WTC11 (cell line): ENCODE measurements around the gene TCERG1. TPM values are rescaled to one million over a fixed set of nuclear protein-coding genes. Genes with fewer than 3 reads are reported as not detected.

Experiments
- ATAC-seq: fragments of 200-7000 bp; cut with Tn5 transposase; 2 replicates; pipeline ENCODE4 v1.10.0; 2021; ENCODE audit warnings: mild to moderate bottlenecking, moderate library complexity
- CTCF ChIA-PET: fragments of 300-600 bp; sonication (Branson Sonifier 250); formaldehyde crosslinking; loops from one replicate; lab custom pipeline; 2021; ENCODE audit warnings: antibody characterized with exemption; lab: Charles Lee
- POLR2A ChIA-PET: fragments of 350-600 bp; sonication (Branson Sonifier 250); formaldehyde crosslinking; loops from one replicate; lab custom pipeline; 2021; ENCODE audit warnings: antibody characterized with exemption; lab: Charles Lee
- DNase-seq: peaks from one replicate; pipeline ENCODE4 v3.0.0; 2021; ENCODE audit warnings: low spot score
- H3K27ac Mint-ChIP-seq: 2 replicates; pipeline ENCODE4 v1.8.0; 2021; ENCODE audit warnings: mixed read lengths
- H3K27me3 Mint-ChIP-seq: 2 replicates; pipeline ENCODE4 v1.8.0; 2021; ENCODE audit warnings: low read depth, mild to moderate bottlenecking, moderate library complexity, mixed read lengths
- H3K36me3 Mint-ChIP-seq: 2 replicates; pipeline ENCODE4 v1.8.0; 2021; ENCODE audit warnings: mixed read lengths
- H3K4me1 Mint-ChIP-seq: 2 replicates; pipeline ENCODE4 v1.8.0; 2022; ENCODE audit warnings: mixed read lengths
- H3K4me3 Mint-ChIP-seq: 2 replicates; pipeline ENCODE4 v1.8.0; 2021; ENCODE audit warnings: mild to moderate bottlenecking, moderate library complexity, mixed read lengths
- H3K9me3 Mint-ChIP-seq: 2 replicates; pipeline ENCODE4 v1.8.0; 2021; ENCODE audit warnings: mixed read lengths
- ATF1 ChIP-seq: sonication (generic); formaldehyde crosslinking; IDR thresholded peaks from 2 replicates; pipeline ENCODE4 v1.8.1; 2023; ENCODE audit warnings: mild to moderate bottlenecking, moderate library complexity, missing genetic modification reagents
- ESRRA ChIP-seq: sonication (generic); formaldehyde crosslinking; IDR thresholded peaks from 2 replicates; pipeline ENCODE4 v1.8.1; 2022; ENCODE audit warnings: mild to moderate bottlenecking, missing genetic modification reagents, borderline replicate concordance
- FOXK1 ChIP-seq: sonication (generic); formaldehyde crosslinking; IDR thresholded peaks from 2 replicates; pipeline ENCODE4 v1.8.0; 2022; ENCODE audit warnings: mild to moderate bottlenecking, moderate library complexity, missing genetic modification reagents
- HMGA2 ChIP-seq: fragments of 250-450 bp; sonication (Bioruptor Pico); IDR thresholded peaks from 2 replicates; pipeline ENCODE4 v1.4.0; 2021; ENCODE audit warnings: mild to moderate bottlenecking, moderate library complexity
- JAZF1 ChIP-seq: fragments of 250-450 bp; sonication (Bioruptor Pico); IDR thresholded peaks from 2 replicates; pipeline ENCODE4 v1.9.0; 2021; ENCODE audit warnings: moderate library complexity, mild to moderate bottlenecking, inconsistent platforms
- KAT7 ChIP-seq: sonication (generic); formaldehyde crosslinking; IDR thresholded peaks from 2 replicates; pipeline ENCODE4 v1.8.1; 2023; ENCODE audit warnings: missing genetic modification reagents, mild to moderate bottlenecking, borderline replicate concordance
- NFYB ChIP-seq: sonication (generic); formaldehyde crosslinking; conservative IDR thresholded peaks from 2 replicates; pipeline ENCODE4 v1.8.0; 2022; ENCODE audit warnings: low read depth, missing genetic modification reagents
- OVOL2 ChIP-seq: fragments of 250-450 bp; sonication (Bioruptor Pico); IDR thresholded peaks from 2 replicates; pipeline ENCODE4 v1.9.0; 2021; ENCODE audit warnings: mild to moderate bottlenecking, borderline replicate concordance
- RELA ChIP-seq: sonication (generic); formaldehyde crosslinking; IDR thresholded peaks from 2 replicates; pipeline ENCODE4 v1.8.1; 2022; ENCODE audit warnings: missing genetic modification reagents, mild to moderate bottlenecking, borderline replicate concordance
- SMAD3 ChIP-seq: sonication (generic); formaldehyde crosslinking; IDR thresholded peaks from 2 replicates; pipeline ENCODE4 v1.8.0; 2022; ENCODE audit warnings: missing genetic modification reagents, mild to moderate bottlenecking, borderline replicate concordance
- SP1 ChIP-seq: sonication (generic); formaldehyde crosslinking; conservative IDR thresholded peaks from 2 replicates; pipeline ENCODE4 v1.8.1; 2022; ENCODE audit warnings: missing genetic modification reagents
- TEAD1 ChIP-seq: sonication (generic); formaldehyde crosslinking; IDR thresholded peaks from 2 replicates; pipeline ENCODE4 v1.8.0; 2022; ENCODE audit warnings: mild to moderate bottlenecking, missing genetic modification reagents
- ZNF121 ChIP-seq: sonication (generic); formaldehyde crosslinking; IDR thresholded peaks from 2 replicates; pipeline ENCODE4 v1.8.0; 2023; ENCODE audit warnings: missing genetic modification reagents
- ZNF317 ChIP-seq: sonication (generic); formaldehyde crosslinking; IDR thresholded peaks from 2 replicates; pipeline ENCODE4 v1.8.1; 2023; ENCODE audit warnings: low read depth, mild to moderate bottlenecking, moderate library complexity, missing genetic modification reagents, borderline replicate concordance
- total RNA-seq: library from RNA; stranded (reverse); gene quantifications from 3 replicates; pipeline ENCODE4 v1.2.3, GENCODE V29; 2021
- TF ChIP-seq, protein P1 (sequence below): fragments of 250-450 bp; sonication (Bioruptor Pico); IDR thresholded peaks from 2 replicates; pipeline ENCODE4 v1.9.0; 2021; ENCODE audit warnings: mild to moderate bottlenecking
- TF ChIP-seq, protein P2 (sequence below): sonication (generic); formaldehyde crosslinking; IDR thresholded peaks from 2 replicates; pipeline ENCODE4 v1.8.1; 2022; ENCODE audit warnings: mild to moderate bottlenecking, moderate library complexity, missing genetic modification reagents
- TF ChIP-seq, protein P3 (sequence below): sonication (generic); formaldehyde crosslinking; IDR thresholded peaks from 2 replicates; pipeline ENCODE4 v1.8.1; 2022; ENCODE audit warnings: mild to moderate bottlenecking, missing genetic modification reagents, moderate library complexity, borderline replicate concordance
- TF ChIP-seq, protein P4 (sequence below): sonication (generic); formaldehyde crosslinking; IDR thresholded peaks from 2 replicates; pipeline ENCODE4 v1.8.0; 2022; ENCODE audit warnings: mild to moderate bottlenecking, missing genetic modification reagents
- TF ChIP-seq, protein P5 (sequence below): fragments of 250-450 bp; sonication (Bioruptor Pico); IDR thresholded peaks from 2 replicates; pipeline ENCODE4 v1.8.0; 2021; ENCODE audit warnings: mild to moderate bottlenecking

Gene TCERG1
- total RNA-seq, 1 experiment from 2014 or later: 117 TPM

DNA sequence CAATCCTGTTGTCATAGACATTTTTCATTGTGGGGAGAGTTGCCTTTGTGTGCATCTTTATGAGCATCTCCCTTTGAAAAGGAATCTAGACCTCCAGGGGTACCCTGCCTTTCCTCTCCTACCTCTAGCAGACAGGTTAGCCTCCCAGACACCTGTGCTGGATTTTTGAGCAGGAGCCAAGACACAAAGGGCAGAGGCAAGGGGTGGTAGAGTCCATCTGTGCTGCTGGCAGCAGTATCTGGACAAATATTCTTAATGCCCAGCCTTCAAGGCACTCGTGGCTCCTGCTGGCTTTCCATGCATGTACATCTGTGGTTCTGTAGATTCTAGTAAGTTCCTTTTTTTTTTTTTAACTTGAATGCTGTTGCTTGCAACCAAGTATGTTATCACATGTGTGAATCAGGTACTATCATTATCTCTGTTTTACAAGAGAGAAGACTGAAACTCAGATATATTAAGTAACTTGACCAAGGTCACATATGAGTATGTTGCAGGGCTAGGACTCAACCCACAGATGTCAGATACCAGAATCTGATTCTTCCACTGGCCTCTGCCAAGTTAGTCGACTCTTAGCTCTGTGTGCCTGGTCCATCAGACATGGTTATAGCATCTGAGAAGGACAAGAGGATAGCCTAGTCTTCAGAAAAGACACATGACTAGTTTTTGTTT lies 101.8 kb downstream of the TCERG1 start (continued):
- TF ChIP-seq ZNF317 (CRISPR knock-in tag) (no peak), ESRRA (CRISPR knock-in tag) (no peak), FOXK1 (CRISPR knock-in tag) (no peak), JAZF1 (CRISPR knock-in tag) (no peak)
- TF ChIP-seq, protein P1, sequence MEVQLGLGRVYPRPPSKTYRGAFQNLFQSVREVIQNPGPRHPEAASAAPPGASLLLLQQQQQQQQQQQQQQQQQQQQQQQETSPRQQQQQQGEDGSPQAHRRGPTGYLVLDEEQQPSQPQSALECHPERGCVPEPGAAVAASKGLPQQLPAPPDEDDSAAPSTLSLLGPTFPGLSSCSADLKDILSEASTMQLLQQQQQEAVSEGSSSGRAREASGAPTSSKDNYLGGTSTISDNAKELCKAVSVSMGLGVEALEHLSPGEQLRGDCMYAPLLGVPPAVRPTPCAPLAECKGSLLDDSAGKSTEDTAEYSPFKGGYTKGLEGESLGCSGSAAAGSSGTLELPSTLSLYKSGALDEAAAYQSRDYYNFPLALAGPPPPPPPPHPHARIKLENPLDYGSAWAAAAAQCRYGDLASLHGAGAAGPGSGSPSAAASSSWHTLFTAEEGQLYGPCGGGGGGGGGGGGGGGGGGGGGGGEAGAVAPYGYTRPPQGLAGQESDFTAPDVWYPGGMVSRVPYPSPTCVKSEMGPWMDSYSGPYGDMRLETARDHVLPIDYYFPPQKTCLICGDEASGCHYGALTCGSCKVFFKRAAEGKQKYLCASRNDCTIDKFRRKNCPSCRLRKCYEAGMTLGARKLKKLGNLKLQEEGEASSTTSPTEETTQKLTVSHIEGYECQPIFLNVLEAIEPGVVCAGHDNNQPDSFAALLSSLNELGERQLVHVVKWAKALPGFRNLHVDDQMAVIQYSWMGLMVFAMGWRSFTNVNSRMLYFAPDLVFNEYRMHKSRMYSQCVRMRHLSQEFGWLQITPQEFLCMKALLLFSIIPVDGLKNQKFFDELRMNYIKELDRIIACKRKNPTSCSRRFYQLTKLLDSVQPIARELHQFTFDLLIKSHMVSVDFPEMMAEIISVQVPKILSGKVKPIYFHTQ (CRISPR knock-in tag): no peak

DNA sequence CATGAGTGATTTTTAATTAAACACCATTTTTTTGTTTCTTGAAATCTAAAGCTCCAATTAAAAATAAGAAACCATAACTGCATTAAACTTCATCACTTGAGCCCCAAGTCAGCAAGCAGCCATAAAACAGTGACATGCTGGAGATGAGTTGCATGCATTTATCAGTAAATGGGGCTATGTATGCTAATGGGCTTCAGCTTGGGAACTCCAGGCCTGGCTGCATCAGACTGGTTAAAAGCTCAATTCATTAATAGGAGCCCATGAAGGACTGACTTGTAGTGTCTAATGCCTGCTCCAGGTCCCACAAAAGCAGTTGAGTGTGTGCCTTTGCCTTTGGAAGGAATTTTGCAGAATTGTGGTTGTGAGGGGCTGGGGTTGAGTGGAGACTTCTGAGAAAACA lies 102.5 kb downstream of the TCERG1 start:
- no peaks in the 10 kb centered on the region for H3K27me3 Mint-ChIP-seq
- no peak overlapping the region for H3K4me3 Mint-ChIP-seq
- no peak overlapping the region for H3K27ac Mint-ChIP-seq
- ChIA-PET CTCF (no interaction called here), POLR2A (no interaction called here)
- no peaks in the 10 kb centered on the region for H3K9me3 Mint-ChIP-seq
- no peak for ATAC-seq
- no peaks in the 10 kb centered on the region for H3K4me1 Mint-ChIP-seq
- TF ChIP-seq KAT7 (CRISPR knock-in tag) (no peak), TEAD1 (no peak), ATF1 (no peak), SMAD3 (no peak), OVOL2 (CRISPR knock-in tag) (no peak), SP1 (CRISPR knock-in tag) (no peak), NFYB (CRISPR knock-in tag) (no peak), HMGA2 (CRISPR knock-in tag) (no peak), ZNF121 (CRISPR knock-in tag) (no peak), RELA (no peak)
- TF ChIP-seq, protein P2, sequence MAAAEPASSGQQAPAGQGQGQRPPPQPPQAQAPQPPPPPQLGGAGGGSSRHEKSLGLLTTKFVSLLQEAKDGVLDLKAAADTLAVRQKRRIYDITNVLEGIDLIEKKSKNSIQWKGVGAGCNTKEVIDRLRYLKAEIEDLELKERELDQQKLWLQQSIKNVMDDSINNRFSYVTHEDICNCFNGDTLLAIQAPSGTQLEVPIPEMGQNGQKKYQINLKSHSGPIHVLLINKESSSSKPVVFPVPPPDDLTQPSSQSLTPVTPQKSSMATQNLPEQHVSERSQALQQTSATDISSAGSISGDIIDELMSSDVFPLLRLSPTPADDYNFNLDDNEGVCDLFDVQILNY: no peak
- TF ChIP-seq, protein P3, sequence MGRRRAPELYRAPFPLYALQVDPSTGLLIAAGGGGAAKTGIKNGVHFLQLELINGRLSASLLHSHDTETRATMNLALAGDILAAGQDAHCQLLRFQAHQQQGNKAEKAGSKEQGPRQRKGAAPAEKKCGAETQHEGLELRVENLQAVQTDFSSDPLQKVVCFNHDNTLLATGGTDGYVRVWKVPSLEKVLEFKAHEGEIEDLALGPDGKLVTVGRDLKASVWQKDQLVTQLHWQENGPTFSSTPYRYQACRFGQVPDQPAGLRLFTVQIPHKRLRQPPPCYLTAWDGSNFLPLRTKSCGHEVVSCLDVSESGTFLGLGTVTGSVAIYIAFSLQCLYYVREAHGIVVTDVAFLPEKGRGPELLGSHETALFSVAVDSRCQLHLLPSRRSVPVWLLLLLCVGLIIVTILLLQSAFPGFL (CRISPR knock-in tag): no peak
- TF ChIP-seq, protein P4, sequence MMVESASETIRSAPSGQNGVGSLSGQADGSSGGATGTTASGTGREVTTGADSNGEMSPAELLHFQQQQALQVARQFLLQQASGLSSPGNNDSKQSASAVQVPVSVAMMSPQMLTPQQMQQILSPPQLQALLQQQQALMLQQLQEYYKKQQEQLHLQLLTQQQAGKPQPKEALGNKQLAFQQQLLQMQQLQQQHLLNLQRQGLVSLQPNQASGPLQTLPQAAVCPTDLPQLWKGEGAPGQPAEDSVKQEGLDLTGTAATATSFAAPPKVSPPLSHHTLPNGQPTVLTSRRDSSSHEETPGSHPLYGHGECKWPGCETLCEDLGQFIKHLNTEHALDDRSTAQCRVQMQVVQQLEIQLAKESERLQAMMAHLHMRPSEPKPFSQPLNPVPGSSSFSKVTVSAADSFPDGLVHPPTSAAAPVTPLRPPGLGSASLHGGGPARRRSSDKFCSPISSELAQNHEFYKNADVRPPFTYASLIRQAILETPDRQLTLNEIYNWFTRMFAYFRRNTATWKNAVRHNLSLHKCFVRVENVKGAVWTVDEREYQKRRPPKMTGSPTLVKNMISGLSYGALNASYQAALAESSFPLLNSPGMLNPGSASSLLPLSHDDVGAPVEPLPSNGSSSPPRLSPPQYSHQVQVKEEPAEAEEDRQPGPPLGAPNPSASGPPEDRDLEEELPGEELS (CRISPR knock-in tag): no peak
- TF ChIP-seq, protein P5, sequence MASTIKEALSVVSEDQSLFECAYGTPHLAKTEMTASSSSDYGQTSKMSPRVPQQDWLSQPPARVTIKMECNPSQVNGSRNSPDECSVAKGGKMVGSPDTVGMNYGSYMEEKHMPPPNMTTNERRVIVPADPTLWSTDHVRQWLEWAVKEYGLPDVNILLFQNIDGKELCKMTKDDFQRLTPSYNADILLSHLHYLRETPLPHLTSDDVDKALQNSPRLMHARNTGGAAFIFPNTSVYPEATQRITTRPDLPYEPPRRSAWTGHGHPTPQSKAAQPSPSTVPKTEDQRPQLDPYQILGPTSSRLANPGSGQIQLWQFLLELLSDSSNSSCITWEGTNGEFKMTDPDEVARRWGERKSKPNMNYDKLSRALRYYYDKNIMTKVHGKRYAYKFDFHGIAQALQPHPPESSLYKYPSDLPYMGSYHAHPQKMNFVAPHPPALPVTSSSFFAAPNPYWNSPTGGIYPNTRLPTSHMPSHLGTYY (CRISPR knock-in tag): no peak
- DNase-seq: no peak
- no peaks in the 10 kb centered on the region for H3K36me3 Mint-ChIP-seq
